GM18505 (cell line): Measurements from ENCODE around the gene PIK3C3.
"Not testable (repeated sequence)": the region's sequence is repeated elsewhere in the genome, so short reads cannot be mapped to it uniquely, and the experiment has no call there.

Experiments used
- ATAC-seq: cut with Tn5 transposase; IDR thresholded peaks from one replicate; pipeline ENCODE4 v1.9.1; 2021; ENCODE audit not compliant: unreplicated experiment
- POLR2A ChIP-seq: IDR thresholded peaks from 4 replicates; pipeline ENCODE4 v1.6.1; 2011; ENCODE audit warnings: borderline replicate concordance; ENCODE audit not compliant: insufficient read depth, insufficient read length; ENCODE audit errors: extremely low read depth

PIK3C3 gene

DNA sequence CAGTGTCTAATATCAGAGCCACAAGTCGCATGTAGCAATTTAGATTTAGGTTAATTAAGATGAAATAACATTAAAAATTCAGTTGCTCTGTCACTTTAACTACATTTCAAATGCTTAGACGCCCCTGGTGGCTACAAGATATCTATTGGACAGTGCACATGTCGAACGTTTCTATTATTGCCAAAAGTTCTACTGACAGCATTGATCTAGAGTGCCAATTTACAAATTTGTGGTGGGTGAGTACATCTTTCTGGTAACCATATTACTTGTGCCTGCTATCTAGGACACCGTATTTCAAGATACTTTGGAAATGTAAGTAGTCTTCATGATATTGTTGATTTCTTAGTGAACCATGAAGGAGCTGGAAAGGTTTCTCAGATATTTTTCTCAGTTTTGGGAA is 20.2 kb downstream of the PIK3C3 start:
- TF ChIP-seq POLR2A = no peak
- ATAC-seq = no peak

DNA sequence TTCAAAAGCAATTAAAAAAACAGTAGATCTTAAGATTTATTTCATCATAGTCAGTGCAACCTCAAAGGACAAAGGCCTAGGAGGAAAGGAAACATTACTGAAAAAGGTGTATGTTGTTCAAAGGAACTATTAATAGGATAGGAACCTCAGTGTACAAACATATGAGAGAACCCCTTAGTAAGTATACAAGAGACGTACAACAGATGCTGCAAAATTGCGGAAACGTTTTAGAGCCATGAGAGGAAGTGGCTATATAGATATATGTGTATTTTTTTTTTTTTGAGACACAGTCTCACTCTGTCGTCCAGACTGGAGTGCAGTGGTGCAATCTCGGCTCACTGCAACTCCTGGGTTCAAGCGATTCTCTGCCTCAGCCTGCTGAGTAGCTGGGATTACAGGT is 22.2 kb downstream of the PIK3C3 start:
- ATAC-seq = no peak
- no peak for TF ChIP-seq POLR2A

DNA sequence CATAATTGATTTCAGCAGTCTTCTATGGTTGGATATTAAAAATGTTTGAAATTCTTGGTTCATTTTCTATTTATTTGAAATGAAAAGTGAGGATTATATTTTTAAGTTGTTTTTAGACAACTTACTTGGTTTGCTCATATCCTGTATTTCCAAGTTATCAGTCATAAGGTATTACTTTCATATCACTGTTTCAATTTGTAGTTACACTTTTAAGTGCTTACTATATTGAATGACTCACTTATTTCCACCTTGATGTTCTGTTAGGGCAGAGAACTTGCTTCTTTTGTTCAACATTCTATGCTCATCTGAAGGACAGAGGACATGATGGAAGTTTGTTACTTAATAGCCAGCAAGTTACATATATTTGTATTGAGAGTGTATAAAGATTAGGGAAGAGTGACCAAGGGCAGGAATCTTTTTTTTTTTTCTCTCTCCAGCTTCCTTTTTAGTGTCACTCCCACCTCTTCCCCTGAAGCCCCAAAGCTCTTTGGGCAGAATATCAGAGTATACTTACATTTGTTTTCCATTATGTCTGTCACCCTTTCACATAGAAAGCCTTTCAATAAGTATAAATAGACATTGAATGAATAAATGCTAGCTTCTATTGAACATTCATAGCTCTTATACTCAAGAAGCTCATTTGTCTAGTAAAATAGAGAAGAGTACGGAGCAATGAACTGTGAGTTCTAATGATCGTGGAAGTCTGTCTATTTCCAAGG is 28.1 kb downstream of the PIK3C3 start:
- peak; percentile 94 for ATAC-seq
- TF ChIP-seq POLR2A = no peak

DNA sequence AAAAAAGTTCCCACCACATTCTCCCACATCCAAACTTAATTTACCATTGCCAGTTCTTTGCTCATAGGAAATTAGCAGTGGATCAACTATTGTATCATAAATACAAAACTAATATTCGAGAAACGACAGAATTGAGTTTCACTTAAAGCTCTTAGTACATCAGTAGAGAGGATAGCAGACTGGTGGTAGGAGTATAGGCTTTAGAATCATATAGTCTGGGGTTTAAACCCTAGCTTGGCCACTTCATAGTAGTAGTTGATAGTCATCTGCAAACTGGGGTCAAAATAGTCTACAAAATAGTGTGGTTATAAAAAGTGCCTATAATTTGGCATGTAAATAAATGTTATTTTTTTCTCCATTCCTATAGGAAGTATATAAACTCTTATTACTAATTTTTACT is 30.9 kb downstream of the PIK3C3 start:
- no peak for TF ChIP-seq POLR2A
- no peak for ATAC-seq

DNA sequence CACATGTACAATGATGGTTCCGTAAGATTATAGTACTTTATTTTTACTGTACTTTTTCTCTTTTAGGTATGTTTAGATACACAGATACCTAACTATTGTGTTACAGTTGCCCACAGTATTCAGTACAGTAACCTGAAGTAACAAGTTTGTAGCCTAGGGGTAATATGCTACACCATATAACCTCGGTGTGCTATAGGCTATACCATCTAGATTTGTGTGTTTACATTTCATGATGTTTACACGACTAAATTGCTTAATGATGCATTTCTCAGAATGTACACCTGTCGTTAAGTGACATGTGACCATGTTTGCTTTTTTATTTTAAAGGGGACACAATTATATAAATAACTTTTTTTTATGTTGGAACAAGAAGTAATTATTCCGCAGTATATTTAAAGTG is 34.5 kb downstream of the PIK3C3 start:
- no peak for TF ChIP-seq POLR2A
- ATAC-seq = no peak

DNA sequence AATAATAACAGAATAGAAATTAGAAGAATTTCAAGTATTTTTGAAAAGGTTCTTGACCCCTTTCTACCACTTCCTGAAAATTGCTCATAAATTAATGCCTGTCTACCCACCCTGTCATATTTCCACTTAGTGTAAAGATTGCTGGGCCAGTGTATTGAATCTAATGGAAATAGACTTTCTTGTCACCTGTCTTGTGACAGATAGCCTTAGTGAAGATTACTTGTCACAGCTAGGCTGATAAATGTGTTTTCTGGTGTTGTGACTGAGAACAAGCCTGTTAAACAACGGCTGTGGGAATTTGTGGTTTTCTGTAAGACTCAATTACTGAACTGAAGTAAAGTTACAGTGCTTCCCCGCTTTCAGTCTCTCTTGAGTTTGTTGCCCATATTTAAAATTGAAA is 37.0 kb downstream of the PIK3C3 start:
- ATAC-seq = no peak
- no peak for TF ChIP-seq POLR2A

DNA sequence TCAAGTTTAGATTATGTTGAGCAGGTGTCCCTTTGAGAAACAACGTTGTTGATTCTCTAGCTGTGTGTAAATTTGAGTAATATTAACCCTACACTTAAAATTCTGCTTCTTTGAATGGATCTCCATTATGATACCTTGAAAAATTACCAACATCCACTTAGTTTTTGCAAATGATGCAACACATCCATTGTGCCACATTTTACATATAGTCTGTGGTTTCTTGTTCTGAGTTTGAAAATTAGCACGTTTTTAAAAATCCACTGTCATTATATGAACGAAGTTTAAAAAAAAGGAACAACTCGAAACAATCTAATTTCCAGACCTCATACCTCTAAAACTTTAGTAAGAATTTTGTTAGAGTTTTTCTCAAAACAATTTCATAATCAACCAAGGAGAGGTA is 37.7 kb downstream of the PIK3C3 start:
- ATAC-seq = no peak
- no peak for TF ChIP-seq POLR2A

DNA sequence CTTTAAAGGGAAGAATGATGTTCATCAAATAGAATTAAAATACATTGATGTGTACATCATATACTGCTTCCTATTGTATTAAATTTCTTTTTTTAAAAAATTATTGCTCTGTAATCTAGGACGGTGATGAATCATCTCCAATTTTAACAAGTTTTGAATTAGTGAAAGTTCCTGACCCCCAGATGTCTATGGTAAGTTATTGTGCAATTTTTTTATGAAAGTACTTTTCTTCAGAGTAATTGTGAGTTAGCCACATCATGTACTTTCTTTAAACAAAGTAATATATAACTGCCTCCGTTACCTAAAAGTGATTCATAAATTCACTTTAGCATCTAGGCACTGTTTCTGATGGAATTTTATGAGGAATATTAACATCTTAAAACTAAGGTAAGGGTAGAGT is 38.1 kb downstream of the PIK3C3 start:
- TF ChIP-seq POLR2A = no peak
- no peak for ATAC-seq

DNA sequence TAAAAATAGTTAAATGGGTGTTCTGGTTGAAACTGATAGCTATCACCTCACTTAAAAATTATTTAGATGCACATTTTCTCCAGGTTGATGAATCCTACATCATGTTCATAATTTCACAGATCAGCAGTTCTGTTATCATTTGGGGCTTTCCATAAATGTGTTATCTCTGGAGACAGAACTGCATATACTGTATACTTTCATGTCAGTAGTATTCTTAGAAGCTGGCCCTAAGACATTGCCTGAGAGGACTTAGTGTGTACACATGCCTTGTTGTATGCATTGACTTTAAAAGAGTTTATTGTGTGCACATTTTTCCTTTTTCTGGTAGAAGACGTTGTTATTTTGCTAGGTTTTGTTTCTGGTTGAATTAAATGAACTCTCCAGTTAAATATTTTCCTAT is 41.0 kb downstream of the PIK3C3 start:
- no peak for TF ChIP-seq POLR2A
- ATAC-seq = no peak

DNA sequence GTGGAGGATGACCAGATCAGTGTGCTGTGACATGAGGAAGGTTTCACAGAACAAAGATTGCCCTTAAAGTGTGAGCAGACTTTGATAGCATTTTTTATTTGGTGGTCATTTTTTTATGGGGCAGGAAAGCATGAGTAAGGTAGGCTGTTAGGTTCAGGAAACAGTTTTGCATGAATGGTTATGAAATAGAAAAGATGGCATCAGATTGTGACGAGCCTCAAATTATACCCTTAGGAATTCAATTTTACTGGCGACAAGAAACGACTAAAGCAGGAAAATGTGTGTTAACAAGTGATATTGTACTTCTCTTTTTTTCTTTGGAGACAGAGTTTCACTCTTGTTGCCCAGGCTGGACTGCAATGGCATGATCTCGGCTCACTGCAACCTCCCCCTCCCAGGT is 44.7 kb downstream of the PIK3C3 start:
- ATAC-seq = no peak
- no peak for TF ChIP-seq POLR2A

DNA sequence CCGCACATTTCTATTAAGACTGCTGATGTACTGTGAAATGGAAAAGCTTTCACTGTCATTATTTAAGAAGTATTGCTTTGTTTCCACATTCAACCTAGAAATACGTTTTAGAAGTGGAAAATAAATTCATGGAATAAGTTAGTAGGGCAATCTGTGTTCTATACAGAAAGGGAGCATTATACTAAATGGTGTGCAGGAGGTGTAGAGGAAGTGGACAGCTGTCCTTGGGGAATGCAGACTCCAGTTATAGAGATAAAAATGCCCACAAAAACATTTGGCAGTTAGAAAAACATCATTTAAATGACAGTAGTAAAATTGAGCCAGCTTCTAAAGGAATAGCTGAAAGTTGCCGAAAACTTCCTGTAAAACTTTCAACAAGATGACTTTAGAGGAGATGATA is 46.8 kb downstream of the PIK3C3 start:
- no peak for TF ChIP-seq POLR2A
- no peak for ATAC-seq

DNA sequence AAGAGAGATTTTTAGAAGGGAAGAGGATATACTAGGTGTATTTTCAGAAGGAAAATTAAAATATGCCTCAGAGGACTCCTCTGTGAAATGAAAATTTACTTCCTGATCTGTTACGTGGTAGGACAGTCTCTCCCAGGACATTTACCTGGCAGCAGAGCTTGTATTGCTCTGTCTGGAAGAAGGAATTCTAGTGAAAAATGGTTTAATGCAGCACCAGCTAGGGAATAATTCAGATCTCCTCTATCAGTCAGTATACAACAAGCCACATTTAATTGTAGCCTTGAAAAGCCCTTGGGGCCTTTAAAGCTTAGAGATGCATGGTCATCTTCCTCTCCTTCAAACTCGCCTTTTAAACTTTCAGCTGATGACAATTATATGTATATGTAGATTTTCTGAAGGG is 49.6 kb downstream of the PIK3C3 start:
- no peak for TF ChIP-seq POLR2A

DNA sequence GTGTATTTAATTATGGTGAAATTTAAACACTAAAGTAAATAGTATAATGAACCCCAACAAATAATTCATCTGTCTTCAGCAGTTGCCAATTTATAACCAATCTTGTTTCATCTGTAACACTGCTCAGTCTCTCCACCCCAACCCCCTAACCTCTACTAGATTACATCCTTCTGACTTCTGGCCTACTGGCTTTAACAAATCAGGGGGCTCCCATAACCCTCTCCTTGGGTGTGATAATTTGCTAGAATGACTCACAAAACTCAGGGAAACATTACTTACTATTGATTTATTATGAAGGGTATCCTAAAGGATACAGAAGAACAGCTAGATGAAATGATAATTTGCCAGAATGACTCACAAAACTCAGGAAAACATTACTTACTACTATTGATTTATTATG is 50.7 kb downstream of the PIK3C3 start:
- no peak for ATAC-seq
- TF ChIP-seq POLR2A = no peak

More for the DNA sequence above, 49.6 kb downstream of the PIK3C3 start:
- no peak for ATAC-seq

DNA sequence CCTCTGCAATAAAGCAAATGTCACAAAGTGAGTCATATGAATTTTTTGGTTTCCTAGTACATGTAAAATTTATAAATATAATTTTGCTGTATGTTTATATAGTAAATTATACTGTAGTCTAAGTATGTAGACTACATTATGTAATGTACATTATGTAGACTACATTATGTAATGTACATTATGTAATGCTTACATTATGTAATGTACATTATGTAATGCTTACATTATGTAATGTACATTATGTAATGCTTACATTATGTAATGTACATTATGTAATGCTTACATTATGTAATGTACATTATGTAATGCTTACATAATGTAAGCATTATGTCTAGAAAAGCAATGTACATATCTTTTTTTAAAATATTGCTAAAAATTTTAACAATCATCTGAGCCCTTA is 54.4 kb downstream of the PIK3C3 start:
- ATAC-seq = not testable (repeated sequence)

DNA sequence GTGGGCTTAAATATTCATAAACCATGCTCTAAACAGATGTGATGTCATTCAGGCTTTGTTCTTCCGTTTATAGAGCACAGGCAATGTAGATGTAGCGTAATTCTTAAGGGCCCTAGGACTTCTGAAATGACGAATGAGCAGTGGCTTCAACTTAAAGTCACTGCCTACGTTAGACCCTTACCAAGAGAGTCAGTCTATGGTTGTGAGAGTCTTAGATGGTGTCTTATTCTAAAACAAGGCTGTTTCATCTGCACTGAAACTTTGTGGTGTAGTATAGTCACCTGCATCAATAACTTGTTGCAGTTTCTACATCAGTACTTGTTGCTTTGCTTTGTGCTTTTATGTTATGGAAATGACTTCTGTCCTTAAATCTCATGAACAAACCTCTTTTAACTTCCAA is 56.0 kb downstream of the PIK3C3 start:
- peak; percentile 94 for ATAC-seq
- TF ChIP-seq POLR2A = no peak
